Measurements from ENCODE around the gene AMFR.

The AMFR gene

GRCh38 chr16:56327071-56327928 lies 98.0 kb downstream of the AMFR start:
- H3K27me3 Mint-ChIP-seq, result no peaks in the 10 kb centered on the region
- ATAC-seq (replicated peaks) (no peak), DNase-seq (no peak)
- no peaks in the 10 kb centered on the region for H3K4me1 Mint-ChIP-seq
- H3K4me3 Mint-ChIP-seq, result no peak overlapping the region
- H3K9me3 Mint-ChIP-seq, result no peaks in the 10 kb centered on the region
- H3K36me3 Mint-ChIP-seq, result no peaks in the 10 kb centered on the region
- no peak overlapping the region for H3K27ac Mint-ChIP-seq

- ATAC-seq (replicated peaks) (no peak), DNase-seq (no peak)
- Mint-ChIP-seq H3K27ac (no peak overlapping the region), H3K36me3 (no peaks in the 10 kb centered on the region), H3K4me3 (no peak overlapping the region), H3K4me1 (peaks cover under 1 to 2% of the 10 kb centered on the region in 2 donors), H3K27me3 (peaks cover 0 to under 1% of the 10 kb centered on the region in 2 donors), H3K9me3 (no peaks in the 10 kb centered on the region)
These were observed 99.4 kb downstream of the AMFR start for GRCh38 chr16:56325956-56326355.

- no peak for DNase-seq
- Mint-ChIP-seq H3K9me3 (no peaks in the 10 kb centered on the region), H3K27me3 (peaks cover 0 to 8% of the 10 kb centered on the region in 2 donors), H3K36me3 (no peaks in the 10 kb centered on the region), H3K4me1 (peaks cover 4 to 9% of the 10 kb centered on the region in 2 donors), H3K4me3 (no peak overlapping the region), H3K27ac (no peak overlapping the region)
- ATAC-seq (replicated peaks), result peak in 1 of 2 donors; percentile 29
These were observed 100.9 kb downstream of the AMFR start for GRCh38 chr16:56324406-56324805.

- Mint-ChIP-seq H3K4me3 (no peak overlapping the region), H3K27ac (no peak overlapping the region), H3K36me3 (no peaks in the 10 kb centered on the region), H3K27me3 (peaks cover 7 to 16% of the 10 kb centered on the region in 2 donors), H3K4me1 (peaks cover 7 to 15% of the 10 kb centered on the region in 2 donors), H3K9me3 (no peaks in the 10 kb centered on the region)
- DNase-seq (no peak), ATAC-seq (replicated peaks) (no peak)
These were observed 103.8 kb downstream of the AMFR start for GRCh38 chr16:56321571-56321970.

DNA sequence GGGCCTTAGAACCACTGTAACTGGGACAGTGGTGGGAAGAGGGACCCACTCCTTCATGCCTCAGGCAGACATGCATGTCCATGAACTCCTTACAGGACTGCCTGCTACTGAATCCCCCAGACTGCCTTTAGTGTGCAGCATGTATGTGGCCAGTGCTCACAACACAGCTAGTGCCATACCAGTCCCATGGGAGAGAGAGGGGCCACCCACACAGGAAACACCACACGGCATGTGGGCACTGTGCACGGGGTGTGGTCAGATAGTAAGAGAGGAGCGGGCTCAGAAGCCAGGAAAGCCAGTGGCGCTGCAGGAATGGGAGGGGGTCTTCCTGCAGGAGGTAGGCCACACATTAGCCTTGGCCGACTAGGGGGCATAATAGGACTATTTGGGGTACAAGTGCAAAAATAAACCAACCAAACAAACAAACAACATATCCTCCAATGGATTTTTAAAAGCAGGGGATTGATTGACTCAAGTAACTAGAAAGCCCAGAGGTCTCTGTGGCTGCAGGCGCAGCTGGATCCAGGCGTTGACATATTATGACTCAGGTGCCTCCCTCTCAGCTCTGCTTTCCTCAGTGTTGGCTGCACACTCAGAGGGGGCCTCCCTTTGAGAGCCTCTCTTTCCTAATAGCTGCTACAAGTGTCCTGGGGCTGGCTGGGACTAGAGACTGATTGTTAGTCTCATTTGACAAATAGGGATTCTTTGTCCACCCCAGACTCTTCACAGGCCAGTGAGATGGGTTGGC lies 104.4 kb downstream of the AMFR start:
- DNase-seq (no peak), ATAC-seq (replicated peaks) (peak in 1 of 2 donors; percentile 24)
- H3K4me1 Mint-ChIP-seq, result peaks cover 7 to 15% of the 10 kb centered on the region in 2 donors
- H3K27ac Mint-ChIP-seq, result no peak overlapping the region
- no peak overlapping the region for H3K4me3 Mint-ChIP-seq
- no peaks in the 10 kb centered on the region for H3K9me3 Mint-ChIP-seq
- no peaks in the 10 kb centered on the region for H3K36me3 Mint-ChIP-seq
- H3K27me3 Mint-ChIP-seq, result peaks cover 12 to 20% of the 10 kb centered on the region in 2 donors

GRCh38 chr16:56320056-56320455 lies 105.3 kb downstream of the AMFR start:
- peaks cover 13 to 20% of the 10 kb centered on the region in 2 donors for H3K27me3 Mint-ChIP-seq
- peaks cover 7 to 15% of the 10 kb centered on the region in 2 donors for H3K4me1 Mint-ChIP-seq
- no peaks in the 10 kb centered on the region for H3K36me3 Mint-ChIP-seq
- no peak overlapping the region for H3K27ac Mint-ChIP-seq
- DNase-seq (no peak), ATAC-seq (replicated peaks) (no peak)
- no peak overlapping the region for H3K4me3 Mint-ChIP-seq
- no peaks in the 10 kb centered on the region for H3K9me3 Mint-ChIP-seq

DNA sequence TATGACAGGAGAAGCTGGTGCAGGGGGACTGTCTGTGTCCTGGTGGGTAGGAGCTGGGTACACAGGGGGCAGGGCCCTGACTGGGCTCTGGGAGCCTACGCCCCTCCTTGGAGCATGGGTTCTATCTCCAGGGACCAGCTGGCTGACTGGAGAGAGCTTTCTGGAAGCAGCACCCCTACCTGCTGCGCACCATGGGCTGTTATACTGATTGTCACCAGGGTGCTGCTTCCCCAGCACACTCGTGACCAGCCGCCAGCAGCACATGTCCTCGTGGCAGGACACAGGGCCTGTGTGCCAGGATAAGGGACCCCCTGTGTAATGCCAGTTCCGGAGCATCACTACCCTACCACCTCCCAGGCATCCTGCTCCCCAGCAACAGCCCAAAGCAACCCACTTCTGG lies 106.0 kb downstream of the AMFR start:
- Mint-ChIP-seq H3K27me3 (peaks cover 13 to 20% of the 10 kb centered on the region in 2 donors), H3K9me3 (no peaks in the 10 kb centered on the region), H3K27ac (no peak overlapping the region), H3K4me1 (peaks cover 7 to 15% of the 10 kb centered on the region in 2 donors), H3K4me3 (no peak overlapping the region), H3K36me3 (no peaks in the 10 kb centered on the region)
- no peak for ATAC-seq (replicated peaks)
- DNase-seq, result no peak

GRCh38 chr16:56318827-56319140 lies 106.6 kb downstream of the AMFR start:
- no peaks in the 10 kb centered on the region for H3K36me3 Mint-ChIP-seq
- no peak overlapping the region for H3K27ac Mint-ChIP-seq
- ATAC-seq (replicated peaks) (no peak), DNase-seq (no peak)
- H3K4me1 Mint-ChIP-seq, result peaks cover 7 to 15% of the 10 kb centered on the region in 2 donors
- peaks cover 13 to 20% of the 10 kb centered on the region in 2 donors for H3K27me3 Mint-ChIP-seq
- H3K9me3 Mint-ChIP-seq, result no peaks in the 10 kb centered on the region
- no peak overlapping the region for H3K4me3 Mint-ChIP-seq

DNA sequence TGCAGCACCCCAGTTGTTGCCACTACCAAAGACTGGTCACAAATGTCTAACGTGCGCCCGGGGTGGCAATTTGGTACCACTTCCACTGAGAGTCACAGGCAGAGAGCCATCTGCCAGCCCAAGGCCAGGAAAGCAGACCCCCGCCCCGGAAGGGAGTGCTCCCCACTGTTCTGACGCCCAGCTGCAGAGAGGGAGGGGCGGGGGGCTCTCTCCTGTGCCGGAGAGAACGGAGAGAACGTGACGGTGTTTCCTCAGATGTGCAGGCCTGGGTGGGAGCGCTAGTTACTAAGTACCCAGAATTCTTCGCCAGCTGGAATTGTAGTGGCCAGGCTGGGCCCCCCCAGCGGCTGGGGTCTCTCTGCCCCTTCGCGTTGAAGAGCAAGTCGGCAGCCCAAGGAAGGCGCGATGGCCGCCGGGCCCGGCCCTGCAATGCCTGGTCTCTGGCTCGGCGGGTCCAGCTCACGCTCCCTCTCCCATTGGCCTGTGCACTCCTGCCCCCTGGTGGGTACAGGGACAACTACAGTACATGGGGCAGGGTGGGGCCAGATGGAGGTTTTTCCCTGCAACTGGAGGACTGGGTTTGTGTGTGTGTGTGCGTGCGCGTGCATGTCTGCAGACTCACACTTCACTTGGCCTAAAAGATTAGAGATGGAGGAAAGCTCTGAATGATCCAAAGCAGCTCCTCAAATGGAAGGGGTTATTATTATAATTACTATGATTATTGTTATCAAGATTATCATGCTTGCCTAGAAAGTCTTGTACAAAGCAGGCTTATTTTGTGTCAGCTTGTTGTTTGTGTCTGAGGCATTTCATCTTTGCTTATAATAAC lies 107.1 kb downstream of the AMFR start:
- DNase-seq (peak; percentile 70), ATAC-seq (replicated peaks) (peak; percentile 97 to 98)
- Mint-ChIP-seq H3K36me3 (no peaks in the 10 kb centered on the region), H3K4me1 (peaks cover 7 to 15% of the 10 kb centered on the region in 2 donors), H3K4me3 (peak overlapping the region; percentile 39 to 71), H3K27me3 (peaks cover 13 to 20% of the 10 kb centered on the region in 2 donors), H3K9me3 (no peaks in the 10 kb centered on the region), H3K27ac (no peak overlapping the region)

DNA sequence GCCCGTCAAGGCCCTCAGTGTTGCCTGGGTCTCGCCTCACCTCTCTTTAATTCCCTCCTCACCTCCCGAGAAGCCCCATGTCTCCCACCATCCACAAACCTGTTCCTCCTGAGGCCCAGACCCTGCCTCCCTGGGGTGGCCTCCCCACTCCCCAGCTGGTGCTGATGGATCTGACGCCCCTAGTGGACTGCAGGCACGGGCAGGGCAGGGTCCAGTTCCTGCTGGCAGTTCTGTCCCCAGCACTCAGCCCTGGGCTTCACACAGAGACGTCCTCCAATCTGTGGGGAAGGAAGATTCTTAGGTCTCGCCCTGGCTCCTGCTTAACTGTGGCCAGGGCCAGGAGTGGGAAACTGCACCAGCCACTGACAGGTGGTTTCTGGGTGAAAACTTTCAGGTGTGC lies 108.8 kb downstream of the AMFR start:
- DNase-seq (no peak), ATAC-seq (replicated peaks) (no peak)
- peaks cover 13 to 20% of the 10 kb centered on the region in 2 donors for H3K27me3 Mint-ChIP-seq
- no peaks in the 10 kb centered on the region for H3K9me3 Mint-ChIP-seq
- H3K27ac Mint-ChIP-seq, result no peak overlapping the region
- peaks cover 7 to 15% of the 10 kb centered on the region in 2 donors for H3K4me1 Mint-ChIP-seq
- H3K36me3 Mint-ChIP-seq, result no peaks in the 10 kb centered on the region
- H3K4me3 Mint-ChIP-seq, result no peak overlapping the region

DNA sequence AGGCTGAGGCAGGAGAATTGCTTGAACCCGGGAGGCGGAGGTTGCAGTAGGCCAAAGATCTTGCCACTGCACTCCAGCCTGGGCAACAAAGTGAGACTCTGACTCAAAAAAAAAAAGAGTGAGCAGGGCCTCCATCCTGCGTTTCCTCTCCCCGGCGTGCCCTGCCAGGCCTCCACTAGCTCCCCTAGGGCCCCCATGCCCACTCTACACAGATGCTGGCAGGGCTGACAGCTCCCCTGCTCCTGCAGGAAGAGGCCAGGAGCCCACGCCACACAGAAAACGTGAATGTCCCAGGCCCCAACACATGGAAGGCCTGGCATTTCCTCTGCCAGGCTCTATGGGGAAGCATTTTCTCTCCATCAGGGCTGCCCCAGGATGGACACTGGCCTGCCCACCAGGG lies 109.4 kb downstream of the AMFR start:
- H3K9me3 Mint-ChIP-seq, result no peaks in the 10 kb centered on the region
- no peak for ATAC-seq (replicated peaks)
- H3K27ac Mint-ChIP-seq, result no peak overlapping the region
- H3K27me3 Mint-ChIP-seq, result peaks cover 13 to 20% of the 10 kb centered on the region in 2 donors
- DNase-seq, result no peak
- no peak overlapping the region for H3K4me3 Mint-ChIP-seq
- H3K36me3 Mint-ChIP-seq, result no peaks in the 10 kb centered on the region
- peaks cover 6 to 13% of the 10 kb centered on the region in 2 donors for H3K4me1 Mint-ChIP-seq

DNA sequence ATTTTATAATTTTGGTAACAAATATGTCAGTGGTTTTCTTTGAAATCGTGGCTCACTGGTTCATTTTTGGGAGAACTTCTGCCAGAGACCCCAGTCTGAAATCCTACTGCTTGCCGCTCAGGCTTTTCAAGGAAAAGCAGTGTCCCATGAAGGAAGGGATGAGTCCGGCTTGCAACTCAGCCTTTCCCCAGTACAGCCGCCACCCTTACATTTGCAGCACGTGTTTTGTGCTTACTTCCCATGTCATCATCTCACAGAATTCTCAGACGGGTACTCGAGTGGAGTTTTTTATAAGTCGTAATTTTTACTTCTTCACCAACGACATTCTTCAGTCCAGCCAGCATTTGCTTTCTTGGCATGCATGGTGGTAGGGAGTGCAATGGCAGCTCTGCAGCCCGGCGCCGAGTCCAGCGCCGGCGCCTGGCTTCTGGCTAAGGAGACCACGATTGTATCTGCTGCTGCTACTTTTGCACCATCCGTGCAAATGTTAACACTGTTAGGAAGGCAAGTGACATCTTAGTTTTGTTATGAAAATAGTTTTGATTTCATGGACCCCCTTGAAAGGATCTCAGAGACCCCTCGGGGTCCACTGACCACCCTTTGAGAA lies 111.0 kb downstream of the AMFR start:
- Mint-ChIP-seq H3K9me3 (no peaks in the 10 kb centered on the region), H3K27me3 (peaks cover 13% of the 10 kb centered on the region in 2 donors), H3K4me1 (peaks cover 3 to 6% of the 10 kb centered on the region in 2 donors), H3K4me3 (no peak overlapping the region), H3K27ac (no peak overlapping the region), H3K36me3 (no peaks in the 10 kb centered on the region)
- DNase-seq (no peak), ATAC-seq (replicated peaks) (no peak)

DNA sequence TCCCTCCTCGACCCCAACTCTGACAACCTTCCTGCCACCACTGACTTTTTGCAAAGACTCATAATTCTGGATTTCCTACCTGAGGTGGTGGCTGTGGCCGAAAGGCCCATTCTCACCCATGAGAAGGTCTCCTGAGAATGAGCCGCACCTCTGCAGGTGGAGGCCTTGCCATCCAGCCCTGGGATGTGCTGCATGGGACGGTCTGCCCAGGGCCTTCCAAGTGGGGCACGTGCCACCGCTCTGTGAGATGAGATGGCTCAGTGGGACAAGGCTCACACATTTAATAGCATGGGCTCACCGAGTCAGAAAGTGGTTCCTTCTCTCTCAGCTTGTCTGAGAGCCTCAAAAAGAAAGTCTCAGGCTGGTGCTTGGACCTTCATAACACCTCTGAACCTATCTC lies 112.8 kb downstream of the AMFR start:
- H3K9me3 Mint-ChIP-seq, result no peaks in the 10 kb centered on the region
- DNase-seq, result no peak
- no peak overlapping the region for H3K4me3 Mint-ChIP-seq
- no peaks in the 10 kb centered on the region for H3K36me3 Mint-ChIP-seq
- no peak overlapping the region for H3K27ac Mint-ChIP-seq
- H3K27me3 Mint-ChIP-seq, result peaks cover 20 to 23% of the 10 kb centered on the region in 2 donors
- ATAC-seq (replicated peaks), result no peak
- H3K4me1 Mint-ChIP-seq, result peaks cover 0 to 3% of the 10 kb centered on the region in 2 donors

DNA sequence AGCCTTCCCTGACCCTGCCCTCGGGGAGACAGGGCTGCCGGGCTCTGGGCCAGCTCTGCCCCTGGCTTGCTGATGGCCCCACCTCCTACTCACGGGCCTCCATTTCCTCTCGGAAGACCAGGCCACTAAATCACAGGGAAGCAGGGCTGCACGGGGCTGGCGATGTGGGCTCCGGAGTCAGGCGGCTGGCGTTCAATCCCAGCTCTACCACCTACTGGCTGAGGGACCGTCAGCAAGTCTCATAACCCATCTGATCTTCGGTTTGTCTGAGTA lies 113.4 kb downstream of the AMFR start:
- Mint-ChIP-seq H3K4me1 (no peaks in the 10 kb centered on the region), H3K9me3 (no peaks in the 10 kb centered on the region), H3K36me3 (no peaks in the 10 kb centered on the region), H3K27me3 (peaks cover 20 to 24% of the 10 kb centered on the region in 2 donors), H3K4me3 (no peak overlapping the region), H3K27ac (no peak overlapping the region)
- ATAC-seq (replicated peaks) (no peak), DNase-seq (no peak)
